Measurements from ENCODE around the gene CYP3A5. TPM values are rescaled to one million over a fixed set of nuclear protein-coding genes. Genes with fewer than 3 reads are reported as not detected.

Gene CYP3A5
- total RNA-seq, 1 experiment from 2014 or later, result 2.0 TPM

- Histone ChIP-seq H3K9me3 (ENCODE audit: insufficient read depth, low read depth) (no peaks in the 10 kb centered on the region), H3K27me3 (ENCODE audit: insufficient read depth, low read depth) (0 out of 2 replicates have a peak, but pooled peaks cover 6% of the 10 kb centered on the region), H4K20me1 (ENCODE audit: insufficient read depth) (no peaks in the 10 kb centered on the region), H3K27ac (no peak overlapping the region), H3K36me3 (ENCODE audit: low read depth) (peaks cover 10% of the 10 kb centered on the region; the same call in 1 of the 2 replicates), H2AFZ (peak overlapping the region; percentile 97), H3F3A (ENCODE audit: insufficient read depth, low read depth) (no peaks in the 10 kb centered on the region; the same call in 1 of the 2 replicates), H3K4me2 (peak overlapping the region; percentile 73), H3K4me3 (peak overlapping the region; percentile 66; the same call in 1 of the 2 replicates), H3K4me1 (replicated peaks; ENCODE audit: insufficient read depth) (peaks cover 24% of the 10 kb centered on the region), H3K79me2 (ENCODE audit: low read depth) (peaks cover 28% of the 10 kb centered on the region), H3K9me2 (ENCODE audit: insufficient read depth) (no peaks in the 10 kb centered on the region)
- intact Hi-C loops (cut with micrococcal nuclease; ENCODE audit: unreplicated experiment), result loop anchor here (1.0 to 5.0 kb wide), 3 partner anchors 53 to 221 kb away; partner anchors contain the start of gene ZNF394
- DNase-seq, result no peak
- BruUV-seq (replicated peaks), result no TSS peak
- no peak for TF ChIP-seq EZH2 (IDR thresholded peaks at IDR 0.05; ENCODE audit: low read depth)
- no peak for TF ChIP-seq CTCF (conservative IDR thresholded peaks at IDR 0.05)
- POLR2A ChIA-PET (ENCODE audit: unreplicated experiment), result interaction anchor here (0.5 to 0.9 kb wide), 3 partner anchors 111 to 237 kb away, joined by 4 to 17 read pairs (median 4); no protein-coding TSS in a partner anchor
- CTCF ChIA-PET, result interaction anchor here (0.6 kb wide), 2 partner anchors 55 to 116 kb away, joined by 3 to 4 read pairs; partner anchors contain the start of gene ZNF394
These were observed 63.8 kb downstream of the CYP3A5 start for GRCh38 chr7:99615989-99616358.

GRCh38 chr7:99614495-99614894, 65.3 kb downstream of the CYP3A5 start:
- ChIA-PET POLR2A (ENCODE audit: unreplicated experiment) (no interaction called here), CTCF (no interaction called here)

GRCh38 chr7:99607548-99607947, 72.2 kb downstream of the CYP3A5 start:
- H2AFZ ChIP-seq, result no peak overlapping the region
- no peaks in the 10 kb centered on the region for H3K4me1 ChIP-seq (replicated peaks; ENCODE audit: insufficient read depth)
- H4K20me1 ChIP-seq (ENCODE audit: insufficient read depth), result no peaks in the 10 kb centered on the region
- H3K9me3 ChIP-seq (ENCODE audit: insufficient read depth, low read depth), result no peaks in the 10 kb centered on the region
- CTCF ChIA-PET, result no interaction called here
- H3K4me3 ChIP-seq, result no peak overlapping the region
- H3K9me2 ChIP-seq (ENCODE audit: insufficient read depth), result no peaks in the 10 kb centered on the region
- H3K27me3 ChIP-seq (ENCODE audit: insufficient read depth, low read depth), result 0 out of 2 replicates have a peak, but pooled peaks cover 10% of the 10 kb centered on the region
- no peak for TF ChIP-seq CTCF (conservative IDR thresholded peaks at IDR 0.05)
- no peak for TF ChIP-seq EZH2 (IDR thresholded peaks at IDR 0.05; ENCODE audit: low read depth)
- H3K4me2 ChIP-seq, result no peak overlapping the region
- H3K27ac ChIP-seq, result no peak overlapping the region
- BruUV-seq (replicated peaks), result no TSS peak
- DNase-seq, result no peak
- POLR2A ChIA-PET (ENCODE audit: unreplicated experiment), result no interaction called here
- no peaks in the 10 kb centered on the region for H3F3A ChIP-seq (ENCODE audit: insufficient read depth, low read depth)
- intact Hi-C loops (cut with micrococcal nuclease; ENCODE audit: unreplicated experiment), result no loop called here
- H3K36me3 ChIP-seq (ENCODE audit: low read depth), result no peaks in the 10 kb centered on the region
- H3K79me2 ChIP-seq (ENCODE audit: low read depth), result no peaks in the 10 kb centered on the region

More at GRCh38 chr7:99614495-99614894, 65.3 kb downstream of the CYP3A5 start:
- H3K4me2 ChIP-seq, result no peak overlapping the region
- no peaks in the 10 kb centered on the region for H3K9me3 ChIP-seq (ENCODE audit: insufficient read depth, low read depth)
- no peaks in the 10 kb centered on the region for H3K9me2 ChIP-seq (ENCODE audit: insufficient read depth)
- DNase-seq, result no peak
- peaks cover 24% of the 10 kb centered on the region for H3K4me1 ChIP-seq (replicated peaks; ENCODE audit: insufficient read depth)
- no peaks in the 10 kb centered on the region; the same call in 1 of the 2 replicates for H3F3A ChIP-seq (ENCODE audit: insufficient read depth, low read depth)
- 0 out of 2 replicates have a peak, but pooled peaks cover 7% of the 10 kb centered on the region for H3K36me3 ChIP-seq (ENCODE audit: low read depth)
- 0 out of 2 replicates have a peak, but pooled peaks cover 9% of the 10 kb centered on the region for H3K27me3 ChIP-seq (ENCODE audit: insufficient read depth, low read depth)
- H3K27ac ChIP-seq, result no peak overlapping the region
- TF ChIP-seq CTCF (conservative IDR thresholded peaks at IDR 0.05), result no peak
- TF ChIP-seq EZH2 (IDR thresholded peaks at IDR 0.05; ENCODE audit: low read depth), result no peak
- intact Hi-C loops (cut with micrococcal nuclease; ENCODE audit: unreplicated experiment), result no loop called here
- no peak overlapping the region for H3K4me3 ChIP-seq
- no peak overlapping the region for H2AFZ ChIP-seq
- no TSS peak for BruUV-seq (replicated peaks)
- no peaks in the 10 kb centered on the region for H4K20me1 ChIP-seq (ENCODE audit: insufficient read depth)
- H3K79me2 ChIP-seq (ENCODE audit: low read depth), result peaks cover 27% of the 10 kb centered on the region
